Daoy (cell line): Measurements from ENCODE around the gene TRMT10C. TPM values are rescaled to one million over a fixed set of nuclear protein-coding genes. Genes with fewer than 3 reads are reported as not detected.
"Not testable (repeated sequence)": the region's sequence is repeated elsewhere in the genome, so short reads cannot be mapped to it uniquely, and the experiment has no call there.

ENCODE experiments used
- DNase-seq: peaks from one replicate; pipeline ENCODE4 v3.0.0-alpha.2; 2015; ENCODE audit warnings: low read depth
- total RNA-seq: library from RNA; depleted of rRNA; stranded (reverse); fragments of >200 nt; shearing (Covaris generic); gene quantifications from 2 replicates; pipeline ENCODE4 v1.2.3, GENCODE V29; 2014

The TRMT10C gene
- total RNA-seq, 1 experiment from 2014 or later = 58.3 TPM

DNA sequence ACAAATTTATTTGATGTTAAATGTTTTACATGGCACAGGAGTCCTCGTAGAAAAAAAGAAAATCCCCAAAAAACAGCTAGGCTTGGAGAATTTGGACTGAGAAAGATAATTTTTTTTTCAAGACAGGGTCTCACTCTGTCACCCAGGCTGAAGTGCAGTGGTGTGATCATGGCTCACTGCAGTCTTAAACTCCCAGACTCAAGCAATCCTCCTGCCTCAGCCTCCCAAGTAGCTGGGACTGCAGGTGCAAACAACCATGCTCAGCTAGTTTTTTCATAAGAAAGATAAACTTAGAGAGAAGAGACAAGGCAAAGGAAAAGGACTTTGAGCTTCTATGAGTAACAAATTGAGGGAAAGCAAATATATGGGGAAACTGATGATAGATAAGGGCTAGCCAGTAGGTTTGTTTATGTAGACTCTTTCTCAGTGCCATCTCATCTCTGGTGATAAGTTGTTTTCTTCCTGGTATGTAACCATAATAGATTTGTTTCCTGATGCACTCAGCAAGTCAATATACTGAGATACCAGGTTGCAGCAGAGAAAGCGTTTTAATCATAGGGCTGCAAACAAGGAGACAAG is 13.1 kb upstream of the TRMT10C start:
- DNase-seq = no peak

DNA sequence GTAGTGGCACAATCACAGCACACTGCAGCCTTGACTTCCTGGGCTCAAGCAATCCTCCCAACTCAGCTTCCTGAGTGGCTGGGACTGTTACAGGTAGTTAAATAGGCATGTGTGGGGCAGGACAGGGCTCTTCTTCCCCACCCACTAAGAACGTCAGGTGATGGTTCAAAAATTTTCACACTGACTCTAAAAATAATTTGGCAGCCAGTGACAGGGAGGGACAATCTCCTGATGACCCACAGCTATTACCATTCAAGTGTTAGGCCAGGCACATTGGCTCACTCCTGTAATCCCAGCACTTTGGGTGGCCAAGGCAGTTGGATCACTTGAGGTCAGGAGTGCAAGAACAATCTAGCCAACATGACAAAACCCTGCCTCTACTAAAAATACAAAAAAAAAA is 12.2 kb upstream of the TRMT10C start:
- DNase-seq = no peak

DNA sequence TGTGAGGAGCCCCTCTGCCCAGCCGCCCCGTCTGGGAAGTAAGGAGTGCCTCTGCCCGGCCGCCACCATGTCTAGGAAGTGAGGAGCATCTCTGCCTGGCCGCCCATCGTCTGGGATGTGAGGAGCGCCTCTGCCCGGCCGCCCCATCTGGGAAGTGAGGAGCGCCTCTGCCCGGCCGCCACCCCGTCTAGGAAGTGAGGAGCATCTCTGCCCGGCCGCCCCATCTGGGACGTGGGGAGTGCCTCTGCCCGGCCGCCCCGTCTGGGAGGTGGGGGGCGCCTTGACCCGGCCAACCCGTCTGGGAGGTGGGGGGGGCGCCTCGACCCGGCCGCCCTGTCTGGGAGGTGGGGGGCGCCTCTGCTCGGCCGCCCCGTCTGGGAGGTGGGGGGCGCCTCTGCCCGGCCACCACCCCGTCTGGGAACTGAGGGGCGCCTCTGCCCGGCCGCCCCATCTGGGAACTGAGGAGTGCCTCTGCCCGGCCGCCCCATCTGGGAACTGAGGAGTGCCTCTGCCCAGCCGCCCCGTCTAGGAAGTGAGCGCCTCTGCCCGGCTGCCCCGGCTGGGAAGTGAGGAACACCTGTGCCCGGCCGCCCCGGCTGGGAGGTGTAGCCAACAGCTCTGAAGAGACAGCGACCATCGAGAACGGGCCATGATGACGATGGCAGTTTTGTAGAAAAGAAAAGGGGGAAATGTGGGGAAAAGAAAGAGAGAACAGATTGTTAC is 10.1 kb upstream of the TRMT10C start:
- not testable (repeated sequence) for DNase-seq

DNA sequence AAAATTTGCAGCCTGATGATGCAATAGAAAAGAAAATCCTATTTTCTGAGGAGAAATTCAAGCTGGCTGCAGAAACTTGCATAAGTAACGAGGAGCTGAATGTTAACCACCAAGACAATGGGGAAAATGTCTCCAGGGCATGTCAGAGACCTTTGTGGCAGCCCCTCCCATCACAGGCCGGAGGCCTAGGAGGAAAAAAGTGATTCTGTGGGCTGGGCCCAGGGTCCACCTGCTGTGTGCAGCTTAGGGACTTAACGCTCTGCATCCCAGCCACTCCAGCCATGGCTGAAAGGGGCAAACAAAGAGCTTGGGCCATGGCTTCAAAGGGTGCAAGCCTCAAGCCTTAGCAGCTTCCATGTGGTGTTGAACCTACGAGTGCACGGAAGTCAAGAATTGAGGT is 8.3 kb upstream of the TRMT10C start:
- not testable (repeated sequence) for DNase-seq

DNA sequence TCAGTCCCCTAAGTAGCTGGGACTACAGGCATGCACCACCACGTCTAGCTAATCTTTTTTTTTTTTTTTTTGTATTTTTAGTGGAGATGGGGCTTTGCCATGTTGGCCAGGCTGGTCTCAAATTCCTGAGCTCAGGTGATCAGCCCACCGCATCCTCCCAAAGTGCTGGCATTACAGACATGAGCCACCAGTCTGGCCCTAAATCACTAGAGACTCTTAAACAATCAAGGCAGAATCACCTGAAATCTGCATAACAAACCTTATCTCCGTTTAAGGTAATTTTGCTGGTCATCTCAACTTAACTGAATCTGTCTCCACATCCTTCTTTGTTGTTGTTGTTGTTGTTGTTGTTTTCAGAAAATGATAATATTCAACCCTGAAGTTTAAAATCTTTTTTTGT is 5.6 kb upstream of the TRMT10C start:
- DNase-seq = no peak

DNA sequence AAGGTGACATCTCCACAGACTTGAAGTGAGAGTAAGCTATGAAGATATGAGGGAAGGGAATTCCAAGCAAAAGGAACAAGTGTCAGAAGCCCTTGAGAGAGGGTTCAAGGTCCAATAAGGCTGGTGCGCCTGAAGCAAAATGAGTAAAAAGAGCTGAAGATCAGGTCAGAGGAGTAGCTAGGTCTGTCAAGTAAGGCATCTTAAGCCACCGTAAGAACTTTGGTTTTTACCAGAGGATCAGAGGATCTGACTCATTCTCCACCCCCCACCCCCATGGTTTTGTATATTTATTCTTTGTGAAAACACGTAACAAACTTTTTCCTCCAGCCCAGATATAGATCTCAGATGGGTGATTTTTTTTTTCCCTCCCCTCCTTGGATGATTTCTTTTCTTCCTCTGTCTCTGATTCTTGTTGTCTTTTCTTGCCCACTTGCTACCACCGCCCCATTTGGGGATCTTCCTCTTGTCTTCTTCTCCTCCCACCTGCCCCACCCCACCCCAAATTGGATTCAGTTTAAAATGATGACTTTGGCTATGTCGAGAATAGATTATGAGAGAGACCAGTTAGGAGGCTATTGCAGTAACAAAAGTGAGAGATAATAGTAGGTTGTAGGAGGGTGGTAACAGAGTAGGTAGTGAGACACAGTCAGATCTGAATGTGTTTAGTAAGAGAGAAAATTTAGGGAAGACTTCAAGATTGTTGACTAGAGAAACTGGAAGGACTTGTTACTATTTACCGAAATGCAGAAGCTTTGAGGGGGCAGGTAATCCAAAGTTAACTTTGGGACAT is 6.1 kb downstream of the TRMT10C start:
- DNase-seq = no peak

DNA sequence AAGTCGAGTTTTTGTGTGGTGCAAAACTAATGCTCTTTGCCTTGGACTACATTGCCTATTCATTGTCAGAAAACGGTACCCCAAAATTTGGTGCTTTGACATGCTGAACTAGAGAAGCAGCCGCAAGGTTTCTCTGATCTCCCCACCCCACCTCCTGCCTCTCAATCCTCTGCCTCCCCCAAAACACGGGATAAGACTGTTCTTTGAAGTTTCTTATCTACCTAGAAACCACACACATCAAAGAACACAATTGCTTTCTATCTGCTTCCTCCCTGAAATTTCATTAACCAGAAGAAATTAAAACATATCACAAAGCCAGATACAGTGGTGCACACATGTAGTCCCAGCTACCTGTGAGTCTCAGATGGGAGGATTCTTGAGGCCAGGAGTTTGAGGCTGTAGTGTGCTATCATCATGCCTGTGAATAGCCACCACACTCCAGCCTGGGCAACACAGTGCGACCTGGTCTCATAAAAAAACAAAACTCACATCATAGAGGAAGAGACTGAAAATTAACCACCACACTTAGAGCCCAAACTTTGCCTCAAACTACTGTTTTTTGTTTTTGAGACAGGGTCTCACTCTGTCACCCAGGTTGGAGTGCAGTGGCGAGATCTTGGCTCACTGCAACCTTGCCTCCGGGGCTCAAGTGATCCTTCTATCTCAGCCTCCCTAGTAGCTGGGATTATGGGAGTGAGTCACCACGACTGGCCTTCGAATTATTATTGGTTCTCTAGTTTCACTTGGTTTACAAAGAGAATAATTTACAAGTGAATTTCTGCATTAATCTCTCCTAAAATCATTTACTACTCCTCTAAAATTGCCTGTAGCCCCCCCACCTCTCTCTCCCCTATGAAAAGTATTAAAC is 9.6 kb downstream of the TRMT10C start:
- DNase-seq = peak; percentile 23

DNA sequence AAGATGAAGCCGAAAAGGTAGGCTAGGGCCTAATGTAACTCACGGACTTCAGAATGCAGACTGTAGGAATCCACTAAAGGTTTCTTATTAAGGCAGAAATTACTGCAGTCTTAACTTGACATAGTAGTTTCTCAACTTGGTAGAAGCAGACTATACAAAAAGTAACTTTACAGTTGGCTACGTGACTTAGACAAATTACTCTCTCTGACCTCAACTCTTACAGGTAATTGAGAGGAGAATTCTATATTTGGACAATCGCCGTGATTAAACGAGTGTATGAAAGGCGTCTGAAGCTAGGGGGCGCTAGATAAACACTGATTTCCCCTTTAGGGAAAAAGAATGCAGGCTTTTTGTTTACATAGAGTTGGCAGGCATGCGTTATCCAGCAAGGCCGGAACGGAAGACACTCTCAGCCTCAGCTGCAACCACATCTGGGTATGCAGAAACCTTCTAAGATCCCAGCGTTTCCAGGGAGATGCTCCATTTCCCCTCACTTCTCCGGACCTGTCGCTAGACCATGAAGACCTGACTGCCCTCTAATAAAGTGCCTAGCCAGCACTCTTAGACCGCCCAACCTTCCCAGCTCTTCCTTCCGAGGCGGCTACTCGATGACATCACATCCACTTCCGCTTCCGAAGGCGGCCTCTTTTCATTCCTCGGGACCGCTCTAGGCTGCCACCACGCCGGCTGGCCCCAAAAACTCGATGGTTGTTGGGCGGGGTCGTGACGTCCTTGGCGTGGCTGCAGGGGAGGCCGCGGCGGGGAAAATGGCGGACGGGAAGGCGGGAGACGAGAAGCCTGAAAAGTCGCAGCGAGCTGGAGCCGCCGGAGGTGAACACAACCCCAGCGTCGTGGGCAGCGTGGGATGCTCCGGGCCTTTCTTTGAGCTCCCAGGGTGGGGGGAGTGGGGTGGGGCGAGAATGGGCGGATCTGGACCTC is 12.1 kb downstream of the TRMT10C start, which contains the start of gene PCNP:
Gene PCNP (plus strand): TSS at position 732 of the 939 bp plus-strand sequence. CDS start 36 bp downstream, at position 768.
- peak; percentile 99 for DNase-seq

DNA sequence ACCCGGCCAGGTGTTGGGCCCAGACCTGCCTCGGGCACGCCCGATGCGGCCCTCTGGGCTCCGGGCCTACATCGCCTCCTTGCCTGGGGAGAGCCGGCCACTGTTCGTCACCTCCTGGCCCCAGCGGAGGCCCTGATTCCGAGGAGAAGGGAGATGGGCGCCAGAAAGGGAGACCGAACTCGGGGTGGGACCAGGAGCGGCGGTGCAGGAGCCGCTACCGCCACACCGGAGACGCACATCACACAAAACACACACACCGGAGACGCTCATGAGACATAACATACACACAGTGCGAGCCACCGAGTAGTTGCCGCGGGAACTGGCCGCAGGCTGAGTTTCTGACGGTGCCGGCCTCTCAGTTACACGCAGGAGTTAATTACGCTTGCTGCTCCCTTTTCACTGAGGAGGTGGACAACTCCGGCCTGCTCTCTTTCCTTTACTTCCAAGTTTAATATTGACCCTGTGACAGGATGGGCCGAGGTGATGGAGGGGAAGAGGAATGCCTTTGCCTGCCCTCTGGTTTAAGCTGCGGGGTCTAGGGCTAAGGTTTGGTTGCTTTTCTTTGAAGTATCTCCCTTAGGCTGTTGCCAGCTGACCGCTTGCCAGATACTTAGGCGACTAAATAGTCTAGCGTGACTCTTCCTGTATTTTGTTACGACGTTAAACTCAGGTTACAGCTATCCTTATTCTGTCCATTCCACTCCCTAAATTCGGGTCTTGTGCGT is 12.9 kb downstream of the TRMT10C start:
- peak; percentile 63 for DNase-seq

DNA sequence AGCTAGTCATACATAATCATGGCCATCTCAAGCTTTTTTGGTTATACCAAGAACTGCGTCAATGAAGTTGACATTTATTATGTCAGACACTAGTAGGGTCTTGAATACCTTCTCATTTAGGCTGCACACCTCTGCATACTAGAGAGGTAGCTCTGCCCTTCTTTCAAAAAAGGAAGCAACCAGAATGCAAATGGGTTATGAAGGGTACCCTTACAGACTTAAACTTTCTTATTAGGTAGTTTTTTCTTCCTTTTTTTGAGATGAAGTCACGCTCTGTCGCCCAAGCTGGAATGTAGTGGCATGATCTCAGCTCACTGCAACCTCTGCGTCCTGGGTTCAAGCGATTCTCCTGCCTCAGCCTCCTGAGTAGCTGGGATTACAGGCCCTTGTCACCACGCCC is 15.6 kb downstream of the TRMT10C start:
- no peak for DNase-seq

DNA sequence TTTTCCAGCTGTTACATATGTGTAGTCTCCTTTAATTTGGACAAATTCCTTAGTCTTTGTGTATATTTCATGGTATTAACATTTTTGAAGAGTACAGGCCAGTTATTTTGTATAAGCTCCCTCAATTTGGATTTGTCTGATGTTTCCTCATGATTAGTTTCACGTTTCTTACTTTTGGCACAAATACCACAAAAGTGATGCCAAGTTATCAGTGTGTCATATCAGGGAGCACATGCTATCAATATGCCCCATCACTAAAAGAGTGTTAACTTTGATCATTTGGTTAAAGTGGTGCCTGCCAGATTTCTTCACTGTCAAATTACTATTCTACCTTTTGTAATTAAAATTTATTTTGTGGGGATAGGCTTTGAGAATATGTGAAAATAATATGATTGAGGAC is 26.9 kb downstream of the TRMT10C start:
- DNase-seq = no peak

DNA sequence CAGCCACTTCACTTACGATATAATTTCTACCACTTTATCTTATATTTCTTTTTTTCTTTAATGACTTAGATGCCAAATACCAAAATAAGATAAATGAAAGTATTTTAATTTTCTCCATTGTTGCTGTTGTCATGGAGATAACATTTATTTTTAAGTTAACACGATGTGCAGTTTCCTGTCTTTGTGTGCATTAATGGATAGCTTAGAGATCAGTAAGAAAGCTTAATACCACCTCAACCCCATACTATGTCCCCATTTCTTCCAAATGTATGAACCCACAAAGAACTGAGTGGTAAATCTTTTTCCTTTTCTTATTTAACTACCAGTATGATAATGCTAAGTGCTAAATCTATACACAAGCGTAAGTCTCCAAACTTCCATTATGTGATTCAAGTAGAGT is 29.4 kb downstream of the TRMT10C start:
- no peak for DNase-seq

DNA sequence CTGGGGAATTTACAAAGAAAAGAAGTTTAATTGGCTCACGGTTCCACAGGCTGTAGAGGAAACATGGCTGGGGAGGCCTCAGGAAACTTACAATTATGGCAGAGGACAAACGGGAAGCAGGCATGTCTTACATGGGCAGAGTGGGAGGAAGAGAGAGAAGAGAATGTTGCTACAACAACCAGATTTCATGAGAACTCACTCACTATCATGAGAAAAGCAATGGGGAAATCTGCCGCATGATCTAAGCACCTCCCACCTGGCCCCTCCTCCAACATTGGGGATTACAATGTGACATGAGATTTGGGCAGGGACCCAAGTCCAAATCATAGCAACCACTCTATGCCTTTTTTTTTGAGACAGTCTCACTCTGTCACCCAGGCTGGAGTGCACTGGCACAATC is 41.1 kb downstream of the TRMT10C start:
- DNase-seq = no peak

DNA sequence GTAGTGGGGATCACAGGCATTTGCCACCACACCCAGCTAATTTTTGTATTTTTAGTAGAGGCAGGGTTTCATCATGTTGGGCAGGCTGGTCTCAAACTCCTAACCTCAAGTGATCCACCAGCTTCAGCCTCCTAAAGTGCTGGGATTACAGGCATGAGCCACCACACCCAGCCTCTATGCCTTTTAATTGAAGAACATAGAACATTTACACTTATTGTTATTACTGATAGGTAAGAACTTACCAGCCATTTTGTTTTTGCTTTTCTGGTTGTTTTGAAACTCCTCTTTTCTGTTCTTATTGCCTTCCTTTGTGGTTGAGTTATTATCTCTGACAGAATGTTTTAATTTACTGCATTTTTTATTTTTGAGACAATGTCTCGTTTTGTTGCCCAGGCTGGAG is 41.5 kb downstream of the TRMT10C start:
- DNase-seq = no peak

DNA sequence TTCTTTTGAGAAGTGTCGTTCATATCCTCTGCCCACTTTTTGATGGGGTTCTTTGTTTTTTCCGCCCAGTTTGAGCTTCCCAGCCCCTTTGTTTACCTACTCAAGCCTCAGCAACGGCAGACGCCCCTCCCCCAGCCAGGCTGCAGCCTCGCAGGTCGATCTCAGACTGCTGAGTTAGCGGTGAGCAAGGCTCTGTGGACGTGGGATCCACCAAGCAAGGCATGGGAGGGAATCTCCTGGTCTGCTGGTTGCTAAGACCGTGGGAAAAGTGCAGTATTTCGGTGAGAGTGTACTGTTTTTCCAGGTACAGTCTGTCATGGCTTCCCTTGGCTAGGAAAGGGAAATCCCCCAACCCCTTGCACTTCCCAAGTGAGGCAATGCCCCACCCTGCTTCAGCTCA is 43.7 kb downstream of the TRMT10C start:
- DNase-seq = not testable (repeated sequence)

DNA sequence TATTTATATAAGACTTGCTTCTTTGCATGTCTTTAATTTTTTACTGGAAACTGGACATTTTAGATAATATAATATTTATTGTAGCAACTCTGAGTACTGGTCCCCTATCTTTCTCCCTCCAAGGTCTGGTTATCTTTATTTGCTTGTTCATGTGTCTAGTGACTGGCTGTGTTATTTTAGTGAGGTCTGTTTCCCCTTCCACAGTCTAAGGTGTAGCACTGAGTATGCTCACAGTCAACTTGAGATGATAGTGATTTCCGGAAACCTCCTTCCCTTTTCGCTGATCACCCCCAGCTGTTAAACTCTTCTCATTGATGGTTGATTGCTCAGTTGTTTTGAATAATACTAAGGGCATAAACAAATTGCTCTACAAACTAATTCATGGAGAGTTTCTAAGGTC is 49.4 kb downstream of the TRMT10C start:
- no peak for DNase-seq

DNA sequence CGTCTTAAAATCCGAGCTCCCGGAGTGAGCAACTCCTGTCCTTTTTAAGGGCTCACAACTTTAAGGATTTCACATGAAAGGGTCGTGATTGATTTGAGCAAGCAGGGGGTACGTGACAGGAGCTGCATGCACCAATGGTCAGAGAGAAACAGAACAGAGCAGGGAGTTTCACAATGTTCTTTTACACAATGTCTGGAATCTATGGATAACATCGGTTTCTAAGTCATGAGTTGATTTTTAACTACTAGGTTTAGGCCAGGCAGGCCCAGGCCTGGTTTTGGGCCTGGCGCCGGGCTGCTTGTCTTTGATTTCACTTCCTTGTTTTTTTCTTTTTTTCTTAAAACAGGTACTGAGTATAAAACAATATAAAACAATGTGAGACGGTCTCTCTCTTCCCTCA is 51.3 kb downstream of the TRMT10C start:
- DNase-seq = not testable (repeated sequence)

DNA sequence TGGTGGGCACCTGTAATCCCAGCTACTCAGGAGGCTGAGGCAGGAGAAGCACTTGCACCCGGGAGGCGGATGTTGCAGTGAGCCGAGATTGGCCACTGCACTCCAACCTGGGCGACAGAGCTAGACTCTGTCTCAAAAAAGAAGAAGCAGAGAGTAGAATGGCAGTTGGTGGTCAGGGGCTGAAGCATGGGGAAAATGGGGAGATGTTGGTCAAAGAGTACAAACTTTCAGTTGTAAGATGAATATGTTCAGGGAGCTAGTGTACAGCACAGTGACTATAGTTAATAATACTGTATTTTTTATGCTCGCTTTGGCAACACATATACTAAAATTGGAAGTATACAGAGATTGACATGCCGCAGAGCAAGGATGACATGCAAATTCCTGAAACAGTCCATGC is 53.9 kb downstream of the TRMT10C start:
- DNase-seq = no peak
